GM13976 (cell line): ENCODE results near the gene FEZF1.

ENCODE experiments used
- DNase-seq: peaks from one replicate; pipeline ENCODE4 v3.0.0; 2012; ENCODE audit warnings: low spot score
- in situ Hi-C: fragments of 300-500 bp; cut with MboI; formaldehyde crosslinking; loops from one replicate; pipeline ENCODE4 v1.12.0; 2022; ENCODE audit warnings: low sequenced_read_pairs, mixed read lengths, inconsistent platforms; ENCODE audit not compliant: unreplicated experiment
- TF ChIP-seq, protein P1 (sequence below): IDR thresholded peaks from 2 replicates; pipeline ENCODE4 v1.5.1; 2012; ENCODE audit warnings: borderline replicate concordance, mild to moderate bottlenecking; ENCODE audit not compliant: insufficient read depth; ENCODE audit errors: extremely low read depth, missing control alignments, control extremely low read depth

The FEZF1 gene

DNA sequence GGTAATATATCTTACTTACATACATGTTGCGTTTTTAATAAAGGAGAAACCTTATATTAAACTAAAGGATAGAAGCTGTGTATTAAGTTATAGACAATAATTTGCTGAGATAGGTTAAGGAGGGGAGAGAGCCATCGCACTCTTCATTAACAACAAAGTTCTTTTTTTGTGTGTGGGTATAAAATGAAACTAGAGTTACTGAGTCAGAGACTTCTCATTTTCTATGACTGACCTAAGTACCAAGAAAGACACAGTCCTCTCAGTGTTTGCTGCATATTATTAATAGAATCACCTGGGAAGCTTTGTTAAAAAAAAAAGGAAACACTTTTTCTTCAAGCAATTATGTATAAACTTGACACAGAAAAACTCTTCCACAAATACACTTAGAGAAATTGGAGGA, 31.4 kb downstream of the FEZF1 start:
- in situ Hi-C loops: no loop called here
- no peak for DNase-seq
- TF ChIP-seq, protein P1, sequence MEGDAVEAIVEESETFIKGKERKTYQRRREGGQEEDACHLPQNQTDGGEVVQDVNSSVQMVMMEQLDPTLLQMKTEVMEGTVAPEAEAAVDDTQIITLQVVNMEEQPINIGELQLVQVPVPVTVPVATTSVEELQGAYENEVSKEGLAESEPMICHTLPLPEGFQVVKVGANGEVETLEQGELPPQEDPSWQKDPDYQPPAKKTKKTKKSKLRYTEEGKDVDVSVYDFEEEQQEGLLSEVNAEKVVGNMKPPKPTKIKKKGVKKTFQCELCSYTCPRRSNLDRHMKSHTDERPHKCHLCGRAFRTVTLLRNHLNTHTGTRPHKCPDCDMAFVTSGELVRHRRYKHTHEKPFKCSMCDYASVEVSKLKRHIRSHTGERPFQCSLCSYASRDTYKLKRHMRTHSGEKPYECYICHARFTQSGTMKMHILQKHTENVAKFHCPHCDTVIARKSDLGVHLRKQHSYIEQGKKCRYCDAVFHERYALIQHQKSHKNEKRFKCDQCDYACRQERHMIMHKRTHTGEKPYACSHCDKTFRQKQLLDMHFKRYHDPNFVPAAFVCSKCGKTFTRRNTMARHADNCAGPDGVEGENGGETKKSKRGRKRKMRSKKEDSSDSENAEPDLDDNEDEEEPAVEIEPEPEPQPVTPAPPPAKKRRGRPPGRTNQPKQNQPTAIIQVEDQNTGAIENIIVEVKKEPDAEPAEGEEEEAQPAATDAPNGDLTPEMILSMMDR: no peak

DNA sequence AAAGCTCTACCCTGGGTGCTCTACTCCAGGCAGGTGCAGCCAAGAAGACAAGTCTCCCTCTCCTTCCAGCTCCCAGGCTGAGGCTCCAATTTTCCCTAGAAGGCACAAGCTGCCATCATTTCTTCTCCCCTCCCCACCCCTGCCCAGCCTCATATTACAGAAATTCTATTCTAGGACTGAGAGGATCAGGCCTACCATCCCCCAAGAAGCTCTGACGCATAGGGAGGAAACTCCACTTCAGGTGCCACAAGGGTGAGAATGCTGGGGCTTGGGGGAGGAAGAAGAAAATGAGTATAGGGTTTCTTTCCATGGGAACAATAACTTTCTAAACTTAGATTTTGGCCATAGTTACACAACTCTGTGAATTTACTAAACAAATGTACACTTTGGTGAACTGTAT, 35.3 kb downstream of the FEZF1 start:
- in situ Hi-C loops: no loop called here
- TF ChIP-seq, protein P1: no peak
- no peak for DNase-seq

DNA sequence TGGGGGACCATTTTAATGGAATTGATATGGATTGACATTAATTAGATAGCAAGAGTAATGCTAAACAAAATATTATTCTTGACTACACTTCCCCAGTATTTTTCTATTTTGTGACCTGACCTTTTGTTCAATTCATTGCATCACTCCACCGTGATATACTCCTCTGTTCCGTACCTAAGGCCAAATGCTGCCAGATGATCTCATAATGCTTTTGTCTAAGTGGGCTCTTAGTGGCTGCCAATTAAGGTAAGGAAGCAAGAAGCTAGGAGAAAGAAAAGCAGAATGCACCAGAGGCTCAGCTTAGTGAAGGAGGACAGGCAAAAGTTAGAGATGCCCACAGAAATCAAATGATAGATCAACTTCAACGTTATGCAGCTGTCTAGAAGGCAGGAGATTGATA, 36.4 kb downstream of the FEZF1 start:
- in situ Hi-C loops: no loop called here
- TF ChIP-seq, protein P1: no peak
- no peak for DNase-seq

DNA sequence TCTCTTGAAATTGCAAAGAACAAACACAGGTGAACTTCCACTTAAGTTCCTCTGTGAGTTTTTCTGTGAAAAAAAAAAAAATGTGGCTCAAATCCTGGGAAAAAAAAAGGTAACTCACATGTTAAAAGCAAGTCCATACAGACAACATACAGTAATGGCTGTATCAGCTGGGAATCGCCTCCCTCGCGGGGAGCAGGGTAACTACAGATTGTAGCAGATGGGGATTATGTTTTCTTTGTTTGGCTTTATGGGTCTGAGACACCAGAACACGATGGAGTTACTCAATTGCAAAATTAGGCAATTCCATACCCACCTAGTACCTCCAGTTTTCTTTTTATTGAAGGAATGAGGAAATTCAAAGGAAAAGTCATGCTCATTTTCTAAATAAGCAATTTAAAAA, 42.3 kb downstream of the FEZF1 start:
- TF ChIP-seq, protein P1: no peak
- no peak for DNase-seq
- in situ Hi-C loops: no loop called here

DNA sequence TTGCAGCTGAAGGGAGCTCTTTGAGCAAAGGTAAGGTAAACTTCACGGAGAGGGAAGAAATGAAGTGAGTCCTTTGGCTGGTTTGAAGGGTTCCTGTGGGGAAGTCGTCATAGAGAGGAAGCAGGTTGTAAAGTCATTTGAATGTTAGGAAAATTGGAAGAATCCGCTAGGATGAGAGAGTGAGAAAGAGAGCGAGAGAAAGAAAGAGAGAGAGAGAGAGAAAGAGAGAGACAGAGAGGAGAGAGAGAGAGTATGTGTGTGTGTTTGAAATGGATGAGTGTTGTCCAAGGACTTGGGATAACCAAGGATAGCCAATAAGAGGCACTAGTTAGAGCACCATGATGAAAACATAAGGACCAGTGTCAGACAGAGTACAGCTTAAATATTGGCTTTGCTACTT, 43.1 kb downstream of the FEZF1 start:
- TF ChIP-seq, protein P1: no peak
- in situ Hi-C loops: no loop called here
- no peak for DNase-seq

DNA sequence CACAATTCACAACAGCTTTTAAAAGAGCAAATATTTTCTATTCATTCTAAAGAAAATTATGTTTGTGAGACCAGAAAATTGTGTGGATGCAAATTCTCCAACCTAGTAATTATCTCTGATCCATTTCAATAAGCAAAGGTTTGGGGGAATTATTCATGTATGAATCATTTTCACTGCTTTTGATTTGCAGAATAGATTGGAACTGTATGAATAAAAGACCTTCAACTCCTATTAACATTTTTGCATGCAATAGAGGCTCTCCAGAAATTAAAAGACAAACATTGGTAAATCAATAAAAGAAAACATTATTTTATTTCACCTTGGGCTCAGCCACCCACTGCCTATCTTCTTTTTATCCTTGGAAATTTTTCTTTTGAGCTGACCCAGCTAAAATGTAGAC, 43.5 kb downstream of the FEZF1 start:
- no peak for DNase-seq
- TF ChIP-seq, protein P1: no peak
- in situ Hi-C loops: no loop called here

DNA sequence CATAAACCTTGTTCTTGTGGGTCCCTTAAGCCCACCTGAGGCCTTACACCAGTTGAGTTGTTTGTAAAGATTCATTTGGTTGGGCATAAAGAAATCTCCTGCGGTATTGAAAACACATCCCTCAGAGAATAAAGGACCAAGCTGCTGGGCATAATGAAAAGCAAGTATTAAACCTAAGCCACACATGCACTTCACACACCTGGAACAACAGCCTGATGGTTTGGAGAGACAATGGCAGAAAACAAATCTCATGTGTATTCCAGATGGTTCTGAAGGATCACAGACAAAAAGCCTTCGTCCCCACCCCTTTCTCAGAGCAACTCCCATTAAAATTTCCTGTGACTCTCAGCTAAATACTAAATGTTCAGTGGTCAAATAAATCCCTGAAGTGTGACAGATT, 44.2 kb downstream of the FEZF1 start:
- in situ Hi-C loops: no loop called here
- no peak for DNase-seq
- TF ChIP-seq, protein P1: no peak
